HepG2 (cell line): ENCODE data around the gene LDLRAD3. TPM values are rescaled to one million over a fixed set of nuclear protein-coding genes. Genes with fewer than 3 reads are reported as not detected.

ENCODE experiments used
- ATAC-seq: fragments of 200-7000 bp; cut with Tn5 transposase; 3 replicates; pipeline ENCODE4 v1.9.1; 2020; ENCODE audit warnings: mild to moderate bottlenecking, moderate library complexity
- BruUV-seq: library from RNA; stranded (reverse); fragments of 400-500 nt; replicated peaks from 2 replicates; lab custom pipeline; 2021; lab: Mats Ljungman, UMichigan
- CTCF ChIA-PET: fragments of 300-600 bp; formaldehyde crosslinking; extraction: SDS; loops from one replicate; lab custom pipeline; 2021; ENCODE audit warnings: low total read pairs, inconsistent platforms, low intra/inter-chr PET ratio; lab: Yijun Ruan, JAX
- POLR2A ChIA-PET: fragments of 350-600 bp; sonication (Branson Sonifier 250); formaldehyde crosslinking; loops from one replicate; lab custom pipeline; 2020; ENCODE audit warnings: antibody characterized with exemption, inconsistent platforms; lab: Yijun Ruan, JAX
- DNase-seq: peaks from one replicate; pipeline ENCODE4 v3.0.0-alpha.2; 2015; ENCODE audit warnings: low spot score
- FAIRE-seq: peaks from 3 replicates; lab custom pipeline; 2011; peaks lifted over from hg19 to GRCh38; lab: Jason Lieb, UNC
- H2AFZ ChIP-seq: one replicate; pipeline ENCODE4 v1.6.1; 2011; ENCODE audit warnings: low read length, inconsistent platforms
- H3K27ac ChIP-seq: fragments of 300-600 bp; 3 replicates; pipeline ENCODE4 v1.8.0; 2011; ENCODE audit warnings: mixed run types, mild to moderate bottlenecking, mixed read lengths, low read length, inconsistent platforms; ENCODE audit not compliant: insufficient read depth; ENCODE audit errors: extremely low read length
- H3K27me3 ChIP-seq, 2 experiments: fragments of 200-600 bp in 1 of 2; 2 replicates in 1 of 2; 3 replicates in 1 of 2; pipeline versions ENCODE4 v1.6.0 to v1.8.0; 2011; ENCODE audit warnings: low read length in 2 of 2, mild to moderate bottlenecking in 2 of 2, moderate library complexity in 2 of 2, inconsistent platforms in 1 of 2; ENCODE audit not compliant: insufficient read depth in 2 of 2, control insufficient read depth in 1 of 2
- H3K36me3 ChIP-seq, 2 experiments: fragments of 200-600 bp in 1 of 2; replicated peaks in 1 of 2; 2 replicates in 1 of 2; 3 replicates in 1 of 2; pipeline versions ENCODE4 v1.5.1 to v1.8.0; 2011; ENCODE audit warnings: low read length in 2 of 2, inconsistent platforms in 1 of 2; ENCODE audit not compliant: insufficient read depth in 2 of 2, control insufficient read depth in 1 of 2
- H3K4me1 ChIP-seq: 2 replicates; pipeline ENCODE4 v1.5.1; 2012; ENCODE audit warnings: low read length, inconsistent platforms; ENCODE audit not compliant: insufficient read depth
- H3K4me2 ChIP-seq: 2 replicates; pipeline ENCODE4 v1.6.0; 2011; ENCODE audit warnings: low read depth, low read length, inconsistent platforms
- H3K4me3 ChIP-seq, 3 experiments: fragments of 200-600 bp in 1 of 3; sonication (generic), shearing (Covaris generic) in 1 of 3; replicated peaks in 1 of 3; 2 replicates each; pipeline ENCODE4 v1.5.1; 2011 to 2016; ENCODE audit warnings: low read length in 3 of 3, inconsistent platforms in 2 of 3, low read depth in 2 of 3, mild to moderate bottlenecking in 2 of 3, control low read depth in 1 of 3, mixed read lengths in 1 of 3; ENCODE audit not compliant: insufficient read depth in 1 of 3
- H3K79me2 ChIP-seq: one replicate; pipeline ENCODE4 v1.6.1; 2011; ENCODE audit warnings: low read length, inconsistent platforms; ENCODE audit not compliant: insufficient read depth
- H3K9ac ChIP-seq: 2 replicates; pipeline ENCODE4 v1.6.0; 2011; ENCODE audit warnings: mild to moderate bottlenecking, low read depth, low read length, inconsistent platforms; ENCODE audit not compliant: insufficient read depth
- H3K9me3 ChIP-seq: 2 replicates; pipeline ENCODE4 v1.5.1; 2012; ENCODE audit warnings: mild to moderate bottlenecking, low read length
- H4K20me1 ChIP-seq: 2 replicates; pipeline ENCODE4 v1.6.0; 2011; ENCODE audit warnings: inconsistent platforms, mild to moderate bottlenecking, low read length, moderate library complexity; ENCODE audit not compliant: insufficient read depth
- ATM ChIP-seq: fragments of 450-650 bp; IDR thresholded peaks from 2 replicates; pipeline ENCODE4 v1.7.1; 2017; ENCODE audit warnings: mild to moderate bottlenecking, borderline replicate concordance
- FIP1L1 ChIP-seq: fragments of 200-400 bp; formaldehyde crosslinking; IDR thresholded peaks from 2 replicates; pipeline ENCODE4 v1.6.1; 2018; ENCODE audit warnings: low read depth, mild to moderate bottlenecking, low read length, moderate library complexity, borderline replicate concordance; ENCODE audit not compliant: insufficient read depth
- FOXA1 ChIP-seq, 2 experiments: fragments of 450-650 bp in 1 of 2; sonication (generic) in 1 of 2; formaldehyde crosslinking in 1 of 2; IDR thresholded peaks; 2 replicates each; pipeline versions ENCODE4 v1.4.0 to v1.6.1; 2016 to 2020; ENCODE audit warnings: missing genetic modification reagents in 1 of 2
- IKZF5 ChIP-seq: IDR thresholded peaks from 2 replicates; pipeline ENCODE4 v1.6.1; 2018; ENCODE audit warnings: missing genetic modification reagents, mild to moderate bottlenecking, missing compliant biosample characterization
- KAT7 ChIP-seq: IDR thresholded peaks from 2 replicates; pipeline ENCODE4 v1.6.1; 2018; ENCODE audit warnings: borderline replicate concordance, missing compliant biosample characterization
- KLF13 ChIP-seq: sonication (generic); formaldehyde crosslinking; IDR thresholded peaks from 2 replicates; pipeline ENCODE4 v1.4.0; 2020; ENCODE audit warnings: mild to moderate bottlenecking, missing genetic modification reagents
- MAX ChIP-seq: IDR thresholded peaks from 2 replicates; pipeline ENCODE4 v1.6.1; 2012; ENCODE audit warnings: inconsistent platforms
- MED13 ChIP-seq: sonication (generic); formaldehyde crosslinking; IDR thresholded peaks from 2 replicates; pipeline ENCODE4 v1.5.0; 2020; ENCODE audit warnings: missing genetic modification reagents
- NCOA5 ChIP-seq: sonication (generic); formaldehyde crosslinking; IDR thresholded peaks from 2 replicates; pipeline ENCODE4 v1.4.0; 2020; ENCODE audit warnings: missing genetic modification reagents
- PCBP1 ChIP-seq: fragments of 200-400 bp; formaldehyde crosslinking; IDR thresholded peaks from 2 replicates; pipeline ENCODE4 v1.6.1; 2017; ENCODE audit warnings: mild to moderate bottlenecking, low read depth, low read length, borderline replicate concordance
- ZBTB4 ChIP-seq: sonication (generic); formaldehyde crosslinking; IDR thresholded peaks from 2 replicates; pipeline ENCODE4 v1.4.0; 2020; ENCODE audit warnings: missing genetic modification reagents, mild to moderate bottlenecking, borderline replicate concordance
- ZNF570 ChIP-seq: sonication (generic); formaldehyde crosslinking; IDR thresholded peaks from 2 replicates; pipeline ENCODE4 v1.4.0; 2020; ENCODE audit warnings: mild to moderate bottlenecking, missing genetic modification reagents, borderline replicate concordance
- ZNF775 ChIP-seq: sonication (generic); formaldehyde crosslinking; IDR thresholded peaks from 2 replicates; pipeline ENCODE4 v1.4.0; 2020; ENCODE audit warnings: missing genetic modification reagents, mild to moderate bottlenecking, moderate library complexity, borderline replicate concordance
- ZNF776 ChIP-seq: sonication (generic); formaldehyde crosslinking; IDR thresholded peaks from 2 replicates; pipeline ENCODE4 v1.4.0; 2020; ENCODE audit warnings: mild to moderate bottlenecking, missing genetic modification reagents
- WGBS: methylation state at CpG from one replicate; pipeline ENCODE4 v1.1.6; 2017; ENCODE audit warnings: low lambda C conversion rate; 5-methylcytosine and 5-hydroxymethylcytosine counted together
- in situ Hi-C: cut with HindIII; loops from 2 replicates; pipeline ENCODE4 v1.10.0; 2017; ENCODE audit warnings: low pct_unique_long_range_greater_than_20kb; ENCODE audit not compliant: extremely low pct_ligation_motif_present
- intact Hi-C: fragments of 100-400 bp; cut with micrococcal nuclease; formaldehyde crosslinking; loops from one replicate; pipeline ENCODE4 v1.10.0; 2022; ENCODE audit not compliant: unreplicated experiment
- polyA plus RNA-seq, 8 experiments: library from polyadenylated mRNA; depleted of rRNA in 3 of 8; stranded (reverse) in 7 of 8; unstranded in 1 of 8; fragments of >200 nt; fragmentation: Illumina TruSeq in 4 of 8; extraction: Trizol in 4 of 8; gene quantifications; 2 replicates each; pipeline versions ENCODE4 v1.2.1 to v1.2.3, GENCODE V29; 2011 to 2016; ENCODE audit warnings: low read depth in 4 of 8, missing spikeins in 1 of 8, mixed read lengths in 1 of 8; ENCODE audit not compliant: insufficient read depth in 1 of 8
- total RNA-seq, 5 experiments: library from RNA; depleted of rRNA; stranded (reverse); fragments of >200 nt; fragmentation: Illumina TruSeq; extraction: Trizol; gene quantifications; 2 replicates each; pipeline ENCODE4 v1.2.3, GENCODE V29; 2016; ENCODE audit warnings: low read depth in 1 of 5

LDLRAD3 gene
- total and polyA plus RNA-seq, 2 of the 13 experiments (the other 11 are each of a cell fraction or from before 2014, with no cell fraction given): 0.50 to 0.60 TPM

- DNase-seq (no peak), FAIRE-seq (no peak), ATAC-seq (no peak)
- no peaks in the 10 kb centered on the region for H4K20me1 ChIP-seq
- in situ Hi-C loops (no loop called here), intact Hi-C loops (no loop called here)
- 13% methylated on average over 6 of the region's 6 CpGs for WGBS
- CTCF ChIA-PET: no interaction called here
- TF ChIP-seq NCOA5 (CRISPR knock-in tag) (no peak), MED13 (CRISPR knock-in tag) (no peak), ZNF776 (CRISPR knock-in tag) (no peak), MAX (no peak), FOXA1 (IDR thresholded peaks at IDR 0.05) (no peak), FOXA1 (CRISPR knock-in tag; IDR thresholded peaks at IDR 0.05) (no peak), FIP1L1 (no peak), KAT7 (no peak), PCBP1 (no peak), ZNF775 (no peak), ATM (no peak), IKZF5 (CRISPR knock-in tag) (no peak), ZBTB4 (CRISPR knock-in tag) (no peak), KLF13 (CRISPR knock-in tag) (no peak), ZNF570 (CRISPR knock-in tag) (no peak)
- no peak overlapping the region for H3K4me2 ChIP-seq
- no peak overlapping the region for H2AFZ ChIP-seq
- H3K4me1 ChIP-seq: no peaks in the 10 kb centered on the region
- H3K36me3 ChIP-seq: no peaks in the 10 kb centered on the region
- no peaks in the 10 kb centered on the region for H3K9me3 ChIP-seq
- H3K9ac ChIP-seq: no peak overlapping the region
- peaks cover 0 to 2% of the 10 kb centered on the region in 2 experiments; a peak in 2 of 5 replicates for H3K27me3 ChIP-seq
- no peak overlapping the region for H3K27ac ChIP-seq
- no TSS peak for BruUV-seq
- no peak overlapping the region for H3K4me3 ChIP-seq
- POLR2A ChIA-PET: no interaction called here
- H3K79me2 ChIP-seq: no peaks in the 10 kb centered on the region
These were observed 172.3 kb downstream of the LDLRAD3 start for GRCh38 chr11:36116161-36116560.
